DND-41 (cell line): ENCODE data around the gene BFSP1.

Experiments used
- ATAC-seq: fragments of 200-7000 bp; cut with Tn5 transposase; 3 replicates; pipeline ENCODE4 v1.9.1; 2021; ENCODE audit warnings: low read depth; ENCODE audit not compliant: insufficient read depth
- DNase-seq: peaks from one replicate; pipeline ENCODE4 v3.0.0-alpha.2; 2020
- H2AFZ ChIP-seq: 2 replicates; pipeline ENCODE4 v1.6.0; 2012; ENCODE audit warnings: low read depth, low read length
- H3K27ac ChIP-seq: 2 replicates; pipeline ENCODE4 v1.5.1; 2012; ENCODE audit warnings: low read length, inconsistent platforms
- H3K27me3 ChIP-seq: fragments of 200-600 bp; sonication (generic); 2 replicates; pipeline ENCODE4 v1.6.0; 2012; ENCODE audit warnings: low read length, mild to moderate bottlenecking, inconsistent platforms; ENCODE audit not compliant: insufficient read depth, poor library complexity
- H3K36me3 ChIP-seq: 2 replicates; pipeline ENCODE4 v1.5.1; 2012; ENCODE audit warnings: low read length, inconsistent platforms; ENCODE audit not compliant: insufficient read depth
- H3K4me1 ChIP-seq: 2 replicates; pipeline ENCODE4 v1.5.1; 2012; ENCODE audit warnings: mild to moderate bottlenecking, low read length; ENCODE audit not compliant: insufficient read depth
- H3K4me2 ChIP-seq: 2 replicates; pipeline ENCODE4 v1.6.0; 2012; ENCODE audit warnings: mild to moderate bottlenecking, moderate library complexity, low read length, inconsistent platforms; ENCODE audit not compliant: insufficient read depth
- H3K4me3 ChIP-seq, 2 experiments: fragments of 200-600 bp in 1 of 2; shearing (Covaris generic) in 1 of 2; 2 replicates each; pipeline ENCODE4 v1.5.1; 2012 to 2016; ENCODE audit warnings: inconsistent platforms in 2 of 2, low read length in 2 of 2, mild to moderate bottlenecking in 2 of 2, low read depth in 1 of 2, moderate library complexity in 1 of 2
- H3K79me2 ChIP-seq: 2 replicates; pipeline ENCODE4 v1.6.0; 2012; ENCODE audit warnings: low read length, inconsistent platforms; ENCODE audit not compliant: insufficient read depth
- H3K9ac ChIP-seq: 2 replicates; pipeline ENCODE4 v1.6.0; 2012; ENCODE audit warnings: low read depth, mild to moderate bottlenecking, inconsistent platforms, low read length, moderate library complexity
- H3K9me3 ChIP-seq: 2 replicates; pipeline ENCODE4 v1.5.1; 2012; ENCODE audit warnings: low read length, moderate library complexity, mild to moderate bottlenecking, inconsistent platforms; ENCODE audit not compliant: insufficient read depth, severe bottlenecking
- H4K20me1 ChIP-seq: 2 replicates; pipeline ENCODE4 v1.6.0; 2012; ENCODE audit warnings: low read length; ENCODE audit not compliant: insufficient read depth
- EZH2 ChIP-seq: IDR thresholded peaks from 3 replicates; pipeline ENCODE4 v1.6.1; 2012; ENCODE audit warnings: borderline replicate concordance, low read depth, mild to moderate bottlenecking, moderate library complexity, low read length, inconsistent platforms; ENCODE audit not compliant: severe bottlenecking
- TF ChIP-seq, protein P1 (sequence below): IDR thresholded peaks from 2 replicates; pipeline ENCODE4 v1.5.1; 2012; ENCODE audit warnings: borderline replicate concordance, low read length, moderate library complexity, mild to moderate bottlenecking; ENCODE audit not compliant: poor library complexity, severe bottlenecking; ENCODE audit errors: extremely low read depth

The BFSP1 gene

DNA sequence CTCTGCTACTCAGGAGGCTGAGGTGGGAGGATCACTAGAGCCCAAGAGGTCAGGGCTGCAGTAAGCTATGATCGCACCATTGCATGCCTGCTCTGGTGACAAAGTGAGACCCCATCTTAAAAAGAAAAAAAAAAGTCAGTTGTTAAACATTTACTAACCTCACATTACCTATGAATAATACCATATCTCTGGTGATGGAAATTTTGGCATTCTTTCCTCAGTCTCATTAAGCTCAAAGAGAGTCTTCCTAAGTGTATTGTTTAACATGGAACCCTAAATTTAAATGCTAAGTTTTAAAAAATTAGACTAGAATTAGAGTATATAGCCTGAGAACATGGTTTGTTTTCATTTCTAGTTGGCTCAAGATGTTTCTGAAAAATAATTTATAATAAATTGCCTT, 11.3 kb upstream of the BFSP1 start:
- H3K27ac ChIP-seq: no peak overlapping the region
- H3K36me3 ChIP-seq: no peaks in the 10 kb centered on the region
- H3K27me3 ChIP-seq: peaks cover 18% of the 10 kb centered on the region
- no peak overlapping the region for H3K4me2 ChIP-seq
- no peaks in the 10 kb centered on the region for H3K4me1 ChIP-seq
- no peaks in the 10 kb centered on the region for H3K79me2 ChIP-seq
- ATAC-seq (no peak), DNase-seq (no peak)
- H3K9me3 ChIP-seq: no peaks in the 10 kb centered on the region
- TF ChIP-seq, protein P1, sequence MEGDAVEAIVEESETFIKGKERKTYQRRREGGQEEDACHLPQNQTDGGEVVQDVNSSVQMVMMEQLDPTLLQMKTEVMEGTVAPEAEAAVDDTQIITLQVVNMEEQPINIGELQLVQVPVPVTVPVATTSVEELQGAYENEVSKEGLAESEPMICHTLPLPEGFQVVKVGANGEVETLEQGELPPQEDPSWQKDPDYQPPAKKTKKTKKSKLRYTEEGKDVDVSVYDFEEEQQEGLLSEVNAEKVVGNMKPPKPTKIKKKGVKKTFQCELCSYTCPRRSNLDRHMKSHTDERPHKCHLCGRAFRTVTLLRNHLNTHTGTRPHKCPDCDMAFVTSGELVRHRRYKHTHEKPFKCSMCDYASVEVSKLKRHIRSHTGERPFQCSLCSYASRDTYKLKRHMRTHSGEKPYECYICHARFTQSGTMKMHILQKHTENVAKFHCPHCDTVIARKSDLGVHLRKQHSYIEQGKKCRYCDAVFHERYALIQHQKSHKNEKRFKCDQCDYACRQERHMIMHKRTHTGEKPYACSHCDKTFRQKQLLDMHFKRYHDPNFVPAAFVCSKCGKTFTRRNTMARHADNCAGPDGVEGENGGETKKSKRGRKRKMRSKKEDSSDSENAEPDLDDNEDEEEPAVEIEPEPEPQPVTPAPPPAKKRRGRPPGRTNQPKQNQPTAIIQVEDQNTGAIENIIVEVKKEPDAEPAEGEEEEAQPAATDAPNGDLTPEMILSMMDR: no peak
- TF ChIP-seq EZH2: no peak
- H3K9ac ChIP-seq: no peak overlapping the region
- H4K20me1 ChIP-seq: no peaks in the 10 kb centered on the region
- no peak overlapping the region for H2AFZ ChIP-seq
- no peak overlapping the region for H3K4me3 ChIP-seq

DNA sequence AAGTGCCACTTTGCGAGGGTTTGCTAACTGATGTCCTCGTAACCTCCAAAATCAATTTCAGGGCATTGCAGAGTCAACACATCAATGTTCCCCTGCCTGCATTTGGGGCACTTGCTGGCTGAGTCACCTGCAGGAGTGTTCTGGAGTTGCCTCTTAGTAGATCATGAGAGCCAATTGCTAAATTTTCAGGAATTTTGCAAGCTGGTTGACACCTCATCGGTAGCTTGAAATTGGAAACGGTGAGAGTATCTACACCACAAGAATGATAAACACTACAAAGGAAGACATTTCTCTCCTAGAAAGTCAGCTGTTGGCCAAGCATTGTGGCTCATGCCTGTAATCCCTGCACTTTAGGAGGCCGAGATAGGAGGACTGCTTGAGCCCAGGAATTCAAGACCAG, 10.8 kb upstream of the BFSP1 start:
- Histone ChIP-seq H3K4me2 (no peak overlapping the region), H3K4me3 (no peak overlapping the region), H3K27me3 (peaks cover 18% of the 10 kb centered on the region), H3K27ac (no peak overlapping the region), H4K20me1 (no peaks in the 10 kb centered on the region), H3K36me3 (no peaks in the 10 kb centered on the region), H3K4me1 (no peaks in the 10 kb centered on the region), H2AFZ (no peak overlapping the region), H3K79me2 (no peaks in the 10 kb centered on the region), H3K9me3 (no peaks in the 10 kb centered on the region), H3K9ac (no peak overlapping the region)
- no peak for ATAC-seq
- no peak for DNase-seq
- no peak for TF ChIP-seq EZH2
- TF ChIP-seq, protein P1: no peak

DNA sequence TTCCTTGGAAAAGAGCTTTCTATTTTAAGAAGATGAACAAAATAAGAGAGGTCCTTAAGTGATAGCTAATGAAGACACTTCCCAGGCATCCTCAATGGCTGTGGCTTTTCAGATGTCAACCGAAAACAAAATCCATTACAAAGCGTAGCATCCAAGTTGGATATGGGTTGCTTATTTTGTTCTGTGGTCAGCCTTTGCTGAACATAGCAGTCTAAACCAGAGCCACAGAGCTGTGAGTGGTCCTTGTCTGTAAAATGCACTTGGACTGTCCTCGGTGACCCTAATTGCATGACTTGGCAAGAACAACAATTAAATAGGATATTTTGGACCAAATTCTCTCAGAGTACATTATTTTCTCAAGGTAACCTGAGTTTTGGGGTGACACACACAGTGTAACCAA, 10.4 kb upstream of the BFSP1 start:
- no peak overlapping the region for H3K27ac ChIP-seq
- H3K9ac ChIP-seq: no peak overlapping the region
- H3K36me3 ChIP-seq: no peaks in the 10 kb centered on the region

More for the DNA sequence above, 10.4 kb upstream of the BFSP1 start:
- no peak for DNase-seq
- H3K4me1 ChIP-seq: no peaks in the 10 kb centered on the region
- no peak for ATAC-seq
- H3K9me3 ChIP-seq: no peaks in the 10 kb centered on the region
- no peak overlapping the region for H3K4me3 ChIP-seq
- H3K79me2 ChIP-seq: no peaks in the 10 kb centered on the region
- H2AFZ ChIP-seq: no peak overlapping the region
- H3K27me3 ChIP-seq: peaks cover 18% of the 10 kb centered on the region
- H4K20me1 ChIP-seq: no peaks in the 10 kb centered on the region
- no peak overlapping the region for H3K4me2 ChIP-seq
- TF ChIP-seq, protein P1: no peak
- TF ChIP-seq EZH2: no peak
